Transverse colon (tissue), 4 donors: ENCODE data around the gene KCND2. TPM values are rescaled to one million over a fixed set of nuclear protein-coding genes. Genes with fewer than 3 reads are reported as not detected.
"Not testable (repeated sequence)": the region's sequence is repeated elsewhere in the genome, so short reads cannot be mapped to it uniquely, and the experiment has no call there.

Experiments
- DNase-seq: peaks from one replicate; pipeline ENCODE4 v3.0.0-alpha.2; 2019
- H3K27ac ChIP-seq, 4 donors: fragments of 200-600 bp; sonication (generic); 2 replicates each; pipeline ENCODE4 v1.5.1; 2016 to 2018; ENCODE audit warnings: inconsistent platforms in 4 of 4
- H3K27me3 ChIP-seq: fragments of 200-600 bp; sonication (generic); 2 replicates; pipeline ENCODE4 v1.5.1; 2017; ENCODE audit warnings: inconsistent platforms
- H3K36me3 ChIP-seq, 4 donors: fragments of 200-600 bp; sonication (generic); 2 replicates each; pipeline ENCODE4 v1.5.1; 2017 to 2019; ENCODE audit warnings: inconsistent platforms in 4 of 4
- H3K4me1 ChIP-seq, 4 donors: fragments of 200-600 bp; sonication (generic); 2 replicates each; pipeline ENCODE4 v1.5.1; 2017 to 2020; ENCODE audit warnings: inconsistent platforms in 4 of 4
- H3K4me3 ChIP-seq, 4 donors: fragments of 200-600 bp; sonication (generic); 1 replicate in 1 of 4; 2 replicates in 3 of 4; pipeline versions ENCODE4 v1.5.1 to v1.6.1; 2017 to 2019; ENCODE audit warnings: inconsistent platforms in 4 of 4
- H3K9me3 ChIP-seq, 2 donors: fragments of 200-600 bp; sonication (generic); 2 replicates each; pipeline ENCODE4 v1.5.1; 2017 to 2019; ENCODE audit warnings: inconsistent platforms in 2 of 2
- EP300 ChIP-seq: sonication (generic); formaldehyde crosslinking; IDR thresholded peaks from one replicate; pipeline ENCODE4 v1.6.1; 2017; ENCODE audit warnings: antibody characterized with exemption, low read depth
- POLR2A ChIP-seq: fragments of 450-650 bp; IDR thresholded peaks from one replicate; pipeline ENCODE4 v1.6.1; 2016; ENCODE audit warnings: antibody characterized with exemption, mild to moderate bottlenecking, moderate library complexity
- POLR2AphosphoS5 ChIP-seq, 3 donors: sonication (generic); formaldehyde crosslinking; IDR thresholded peaks; one replicate each; pipeline ENCODE4 v1.6.1; 2016; ENCODE audit warnings: antibody characterized with exemption in 3 of 3
- WGBS, 2 donors: methylation state at CpG; one replicate each; pipeline ENCODE4 v1.1.5; 2018; ENCODE audit warnings: low coverage in 1 of 2; 5-methylcytosine and 5-hydroxymethylcytosine counted together
- in situ Hi-C, 4 donors: fragments of 200-750 bp; cut with MboI; loops; one replicate each; pipeline versions ENCODE4 v1.15.0 to v1.15.1; 2017; ENCODE audit warnings: low sequenced_read_pairs in 3 of 4, low pct_ligation_motif_present in 1 of 4, low pct_unique_long_range_greater_than_20kb in 1 of 4
- intact Hi-C: fragments of 100-400 bp; cut with DNase I; formaldehyde crosslinking; loops from one replicate; pipeline ENCODE4 v1.15.1; 2023; ENCODE audit warnings: low total_unique reads
- total RNA-seq, 4 donors: library from RNA; depleted of rRNA; stranded (reverse); fragments of >200 nt; gene quantifications; one replicate each; pipeline ENCODE4 v1.1.0, GENCODE V29; 2016
- TF ChIP-seq, protein P1 (sequence below), 5 experiments: fragments of 200-600 bp in 3 of 5; fragments of 450-650 bp in 2 of 5; sonication (generic) in 3 of 5; IDR thresholded peaks; 1 replicate in 2 of 5; 2 replicates in 3 of 5; pipeline ENCODE4 v1.5.1; 2016 to 2017; ENCODE audit warnings: antibody characterized with exemption in 5 of 5, inconsistent platforms in 3 of 5, mild to moderate bottlenecking in 2 of 5, moderate library complexity in 1 of 5

The KCND2 gene
- total RNA-seq, 4 donors from 2014 or later, result 0.14 to 1.00 (median 0.32) TPM; not detected in 1

DNA sequence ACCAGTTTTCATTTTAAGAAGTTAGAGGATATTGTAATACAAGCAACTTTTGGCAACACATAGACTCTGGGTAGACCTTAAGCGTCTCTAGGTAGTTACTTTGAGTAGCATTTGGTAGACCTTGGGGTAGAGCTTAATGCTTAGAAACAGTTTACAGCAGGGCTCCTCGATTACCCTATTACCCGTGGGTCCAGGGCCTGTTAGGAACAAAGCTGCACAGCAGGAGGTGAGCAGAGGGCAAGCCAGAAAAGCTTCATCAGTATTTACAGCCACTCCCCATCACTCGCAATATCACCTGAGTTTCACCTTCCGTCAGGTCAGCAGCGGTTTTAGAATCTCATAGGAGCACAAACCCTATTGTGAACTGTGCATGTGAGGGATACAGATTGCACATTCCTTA lies 411.5 kb downstream of the KCND2 start:
- intact Hi-C loops (no loop called here), in situ Hi-C loops (no loop called here)
- H3K27me3 ChIP-seq, result no peaks in the 10 kb centered on the region
- no peak for DNase-seq
- TF ChIP-seq POLR2AphosphoS5 (IDR thresholded peaks at IDR 0.05) (no peak), EP300 (no peak), POLR2A (no peak)
- TF ChIP-seq, protein P1, sequence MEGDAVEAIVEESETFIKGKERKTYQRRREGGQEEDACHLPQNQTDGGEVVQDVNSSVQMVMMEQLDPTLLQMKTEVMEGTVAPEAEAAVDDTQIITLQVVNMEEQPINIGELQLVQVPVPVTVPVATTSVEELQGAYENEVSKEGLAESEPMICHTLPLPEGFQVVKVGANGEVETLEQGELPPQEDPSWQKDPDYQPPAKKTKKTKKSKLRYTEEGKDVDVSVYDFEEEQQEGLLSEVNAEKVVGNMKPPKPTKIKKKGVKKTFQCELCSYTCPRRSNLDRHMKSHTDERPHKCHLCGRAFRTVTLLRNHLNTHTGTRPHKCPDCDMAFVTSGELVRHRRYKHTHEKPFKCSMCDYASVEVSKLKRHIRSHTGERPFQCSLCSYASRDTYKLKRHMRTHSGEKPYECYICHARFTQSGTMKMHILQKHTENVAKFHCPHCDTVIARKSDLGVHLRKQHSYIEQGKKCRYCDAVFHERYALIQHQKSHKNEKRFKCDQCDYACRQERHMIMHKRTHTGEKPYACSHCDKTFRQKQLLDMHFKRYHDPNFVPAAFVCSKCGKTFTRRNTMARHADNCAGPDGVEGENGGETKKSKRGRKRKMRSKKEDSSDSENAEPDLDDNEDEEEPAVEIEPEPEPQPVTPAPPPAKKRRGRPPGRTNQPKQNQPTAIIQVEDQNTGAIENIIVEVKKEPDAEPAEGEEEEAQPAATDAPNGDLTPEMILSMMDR (IDR thresholded peaks at IDR 0.05), result no peak
- WGBS, 2 donors, result 61 to 72% methylated on average over 2 to 6 of the region's 6 CpGs
- H3K4me1 ChIP-seq, result no peaks in the 10 kb centered on the region
- H3K27ac ChIP-seq, result no peak overlapping the region
- H3K4me3 ChIP-seq, result no peak overlapping the region
- no peaks in the 10 kb centered on the region for H3K9me3 ChIP-seq
- H3K36me3 ChIP-seq, result no peaks in the 10 kb centered on the region

DNA sequence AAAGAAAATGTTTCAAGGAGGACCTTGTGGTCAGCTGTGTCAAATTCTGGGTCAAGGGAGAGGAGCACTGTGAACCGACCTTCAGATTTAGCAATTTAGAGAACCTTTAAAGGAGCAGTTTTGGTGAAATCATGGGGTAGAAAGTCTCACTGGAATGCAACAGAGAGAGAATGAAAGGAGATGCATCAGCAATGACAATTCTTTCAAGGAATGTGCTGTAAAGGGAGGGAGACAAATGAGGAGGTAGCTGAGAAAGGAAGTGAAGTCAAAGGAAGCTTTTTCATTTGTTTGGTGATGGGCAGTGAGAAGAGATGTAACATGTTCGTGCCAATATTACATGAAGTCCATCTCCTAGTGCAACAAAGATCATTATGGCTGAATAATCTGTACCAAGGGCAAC lies 418.9 kb downstream of the KCND2 start:
- in situ Hi-C loops, result no loop called here
- H3K36me3 ChIP-seq, result no peaks in the 10 kb centered on the region
- intact Hi-C loops, result no loop called here
- TF ChIP-seq, protein P1 (IDR thresholded peaks at IDR 0.05), result no peak
- TF ChIP-seq POLR2AphosphoS5 (IDR thresholded peaks at IDR 0.05), result no peak
- TF ChIP-seq POLR2A, result no peak
- TF ChIP-seq EP300, result no peak
- no peak overlapping the region for H3K27ac ChIP-seq
- no peak for DNase-seq
- H3K4me1 ChIP-seq, result no peaks in the 10 kb centered on the region
- no peak overlapping the region for H3K4me3 ChIP-seq
- no peaks in the 10 kb centered on the region for H3K27me3 ChIP-seq
- H3K9me3 ChIP-seq, result no peaks in the 10 kb centered on the region
- WGBS, 2 donors, result 68 to 74% methylated on average over 2 of the region's 2 CpGs

DNA sequence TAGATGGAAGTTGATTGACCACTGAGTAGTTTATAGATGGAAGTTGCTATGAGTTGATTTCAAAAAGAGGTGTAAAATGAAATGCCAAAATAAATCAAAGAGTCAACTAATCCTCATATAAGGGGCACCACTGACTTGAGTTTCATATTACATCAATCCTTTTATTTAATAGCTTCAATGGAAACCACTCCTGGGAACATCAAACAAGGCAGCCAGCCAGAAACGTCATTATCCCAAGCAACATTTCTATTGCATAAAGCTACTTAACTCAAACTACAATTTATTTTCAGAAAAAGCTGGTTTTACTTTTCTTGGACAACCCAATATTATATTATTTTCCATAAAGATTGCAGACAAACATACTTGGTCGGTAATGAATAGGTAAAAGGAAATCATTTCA lies 422.9 kb downstream of the KCND2 start:
- Histone ChIP-seq H3K9me3 (no peaks in the 10 kb centered on the region), H3K4me1 (no peaks in the 10 kb centered on the region), H3K4me3 (no peak overlapping the region), H3K27me3 (no peaks in the 10 kb centered on the region), H3K36me3 (no peaks in the 10 kb centered on the region), H3K27ac (no peak overlapping the region)
- intact Hi-C loops, result no loop called here
- in situ Hi-C loops, result no loop called here
- 63 to 77% methylated on average over 2 of the region's 2 CpGs for WGBS, 2 donors
- TF ChIP-seq POLR2A, result no peak
- TF ChIP-seq, protein P1 (IDR thresholded peaks at IDR 0.05), result no peak
- TF ChIP-seq EP300, result no peak
- DNase-seq, result no peak

DNA sequence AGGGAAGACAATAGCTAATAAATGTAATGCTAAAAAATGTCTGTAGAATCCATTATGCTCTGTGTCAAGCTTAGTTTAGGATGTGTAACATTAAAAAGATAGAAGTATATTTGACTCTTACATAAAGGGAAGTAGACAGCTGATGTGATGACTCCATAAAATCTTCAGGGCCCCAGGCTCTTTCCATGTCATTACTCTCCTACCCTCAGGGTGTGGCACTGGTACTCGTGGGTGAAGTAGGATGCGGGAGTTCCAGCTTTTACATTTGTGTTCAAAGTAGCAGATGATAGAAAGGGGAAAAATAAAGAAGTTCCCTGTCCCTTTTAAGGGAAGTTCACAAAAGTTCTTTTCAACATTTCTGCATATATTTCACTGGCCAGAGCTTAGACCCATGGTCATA lies 427.8 kb downstream of the KCND2 start:
- Histone ChIP-seq H3K27ac (no peak overlapping the region), H3K9me3 (no peaks in the 10 kb centered on the region), H3K4me1 (no peaks in the 10 kb centered on the region), H3K36me3 (no peaks in the 10 kb centered on the region), H3K27me3 (no peaks in the 10 kb centered on the region), H3K4me3 (no peak overlapping the region)
- in situ Hi-C loops, result no loop called here
- TF ChIP-seq, protein P1 (IDR thresholded peaks at IDR 0.05), result no peak
- TF ChIP-seq POLR2A, result no peak
- TF ChIP-seq EP300, result no peak
- no peak for TF ChIP-seq POLR2AphosphoS5 (IDR thresholded peaks at IDR 0.05)
- intact Hi-C loops, result no loop called here
- 79 to 93% methylated on average over 2 of the region's 2 CpGs for WGBS, 2 donors
- DNase-seq, result no peak

DNA sequence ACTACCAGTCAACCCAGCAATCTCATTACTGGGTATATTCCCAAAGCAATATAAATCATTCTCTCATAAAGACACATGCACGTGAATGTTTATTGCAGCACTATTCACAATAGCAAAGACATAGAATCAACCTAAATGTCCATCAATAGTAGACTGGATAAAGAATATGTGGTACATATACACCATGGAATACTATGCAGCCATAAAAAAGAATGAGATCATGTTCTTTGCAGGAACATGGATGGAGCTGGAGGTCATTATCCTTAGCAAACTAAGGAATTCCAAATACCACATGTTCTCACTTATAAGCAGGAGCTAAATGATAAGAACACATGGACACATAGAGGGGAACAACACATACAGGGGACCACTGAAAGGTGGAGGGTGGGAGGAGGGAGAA lies 429.4 kb downstream of the KCND2 start:
- in situ Hi-C loops, result not testable (repeated sequence)

More for the DNA sequence above, 429.4 kb downstream of the KCND2 start:
- H3K27ac ChIP-seq, H3K36me3 ChIP-seq, intact Hi-C loops, H3K27me3 ChIP-seq, H3K9me3 ChIP-seq, DNase-seq, H3K4me3 ChIP-seq, H3K4me1 ChIP-seq: not testable (repeated sequence)
- 40 to 69% methylated on average over 1 of the region's 1 CpG for WGBS, 2 donors
